HepG2 (cell line): ENCODE data around the gene GNG7. TPM values are rescaled to one million over a fixed set of nuclear protein-coding genes. Genes with fewer than 3 reads are reported as not detected.

Experiments used
- HNRNPL ChIP-seq: fragments of 200-400 bp; formaldehyde crosslinking; IDR thresholded peaks from 2 replicates; pipeline ENCODE4 v1.6.1; 2017; ENCODE audit warnings: mild to moderate bottlenecking, low read depth, low read length
- PBX3 ChIP-seq: sonication (generic); formaldehyde crosslinking; IDR thresholded peaks from 2 replicates; pipeline ENCODE4 v1.8.1; 2023; ENCODE audit warnings: missing genetic modification reagents, inconsistent platforms, borderline replicate concordance
- SNAPC4 ChIP-seq: sonication (generic); formaldehyde crosslinking; IDR thresholded peaks from 2 replicates; pipeline ENCODE4 v1.4.0; 2020; ENCODE audit warnings: mild to moderate bottlenecking, missing genetic modification reagents
- ZBTB21 ChIP-seq: sonication (generic); formaldehyde crosslinking; IDR thresholded peaks from 2 replicates; pipeline ENCODE4 v1.4.0; 2020; ENCODE audit warnings: missing genetic modification reagents
- ZMYM3 ChIP-seq: sonication (generic); formaldehyde crosslinking; IDR thresholded peaks from 2 replicates; pipeline ENCODE4 v1.5.1; 2020; ENCODE audit warnings: mild to moderate bottlenecking, missing genetic modification reagents
- ZNF12 ChIP-seq: sonication (generic); formaldehyde crosslinking; IDR thresholded peaks from 2 replicates; pipeline ENCODE4 v1.5.0; 2020; ENCODE audit warnings: missing genetic modification reagents
- ZNF564 ChIP-seq: sonication (generic); formaldehyde crosslinking; IDR thresholded peaks from 2 replicates; pipeline ENCODE4 v1.8.1; 2023; ENCODE audit warnings: mild to moderate bottlenecking, missing genetic modification reagents
- polyA plus RNA-seq, 8 experiments: library from polyadenylated mRNA; depleted of rRNA in 3 of 8; stranded (reverse) in 7 of 8; unstranded in 1 of 8; fragments of >200 nt; fragmentation: Illumina TruSeq in 4 of 8; extraction: Trizol in 4 of 8; gene quantifications; 2 replicates each; pipeline versions ENCODE4 v1.2.1 to v1.2.3, GENCODE V29; 2011 to 2016; ENCODE audit warnings: low read depth in 4 of 8, missing spikeins in 1 of 8, mixed read lengths in 1 of 8; ENCODE audit not compliant: insufficient read depth in 1 of 8
- total RNA-seq, 5 experiments: library from RNA; depleted of rRNA; stranded (reverse); fragments of >200 nt; fragmentation: Illumina TruSeq; extraction: Trizol; gene quantifications; 2 replicates each; pipeline ENCODE4 v1.2.3, GENCODE V29; 2016; ENCODE audit warnings: low read depth in 1 of 5
- TF ChIP-seq, protein P1 (sequence below): sonication (generic); formaldehyde crosslinking; IDR thresholded peaks from 2 replicates; pipeline ENCODE4 v1.4.0; 2020; ENCODE audit warnings: mild to moderate bottlenecking, missing genetic modification reagents, borderline replicate concordance
- TF ChIP-seq, protein P2 (sequence below): sonication (generic); formaldehyde crosslinking; IDR thresholded peaks from 2 replicates; pipeline ENCODE4 v1.5.1; 2020; ENCODE audit warnings: mild to moderate bottlenecking, missing genetic modification reagents, moderate library complexity

GNG7 gene
- total and polyA plus RNA-seq, 2 of the 13 experiments (the other 11 are each of a cell fraction or from before 2014, with no cell fraction given): 1.4 to 3.3 TPM

DNA sequence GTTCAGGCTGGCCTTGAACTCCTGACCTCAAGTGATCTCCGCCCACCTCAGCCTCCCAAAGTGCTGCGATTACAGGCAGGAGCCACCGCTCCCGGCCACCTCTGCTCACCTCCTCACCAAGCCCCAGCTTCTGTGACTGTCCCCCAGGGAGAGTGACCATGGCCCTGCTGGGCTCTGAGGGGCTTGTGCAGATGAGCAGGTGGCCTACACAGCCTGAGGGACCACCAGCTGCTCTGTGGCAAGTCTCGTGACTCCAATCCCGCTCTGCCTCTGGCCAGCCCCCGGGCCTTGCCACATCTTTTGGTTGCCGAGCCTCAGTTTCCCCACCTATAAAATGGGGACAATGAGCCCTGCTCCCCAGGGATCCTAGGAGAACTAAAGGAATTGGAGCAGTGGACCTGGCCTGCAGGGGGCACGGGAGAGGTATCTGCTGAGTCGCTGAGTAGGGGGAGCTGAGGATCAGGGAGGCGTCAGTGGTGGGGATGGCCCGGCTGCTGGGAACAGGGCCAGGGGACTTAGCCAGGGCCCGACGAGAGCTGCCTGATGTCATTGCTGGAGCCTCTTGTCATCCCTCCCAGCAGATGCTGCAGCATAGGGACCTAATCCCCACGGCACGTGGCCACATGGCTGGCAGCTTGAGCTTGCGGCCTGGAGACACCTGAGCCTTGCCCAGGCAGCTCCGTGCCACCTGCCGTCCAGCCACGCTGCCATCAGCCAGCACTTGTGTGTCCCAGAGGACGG lies 151.9 kb downstream of the GNG7 start (continued):
- TF ChIP-seq ZMYM3 (CRISPR knock-in tag) (peak; percentile 33; the same call in 1 of the 2 replicates), HNRNPL (peak; percentile 75), ZNF564 (CRISPR knock-in tag) (no peak), SNAPC4 (CRISPR knock-in tag) (no peak), PBX3 (CRISPR knock-in tag) (no peak), ZNF12 (no peak), ZBTB21 (CRISPR knock-in tag) (no peak)
- TF ChIP-seq, protein P1, sequence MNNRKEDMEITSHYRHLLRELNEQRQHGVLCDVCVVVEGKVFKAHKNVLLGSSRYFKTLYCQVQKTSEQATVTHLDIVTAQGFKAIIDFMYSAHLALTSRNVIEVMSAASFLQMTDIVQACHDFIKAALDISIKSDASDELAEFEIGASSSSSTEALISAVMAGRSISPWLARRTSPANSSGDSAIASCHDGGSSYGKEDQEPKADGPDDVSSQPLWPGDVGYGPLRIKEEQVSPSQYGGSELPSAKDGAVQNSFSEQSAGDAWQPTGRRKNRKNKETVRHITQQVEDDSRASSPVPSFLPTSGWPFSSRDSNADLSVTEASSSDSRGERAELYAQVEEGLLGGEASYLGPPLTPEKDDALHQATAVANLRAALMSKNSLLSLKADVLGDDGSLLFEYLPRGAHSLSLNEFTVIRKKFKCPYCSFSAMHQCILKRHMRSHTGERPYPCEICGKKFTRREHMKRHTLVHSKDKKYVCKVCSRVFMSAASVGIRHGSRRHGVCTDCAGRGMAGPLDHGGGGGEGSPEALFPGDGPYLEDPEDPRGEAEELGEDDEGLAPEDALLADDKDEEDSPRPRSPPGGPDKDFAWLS (CRISPR knock-in tag): no peak
- TF ChIP-seq, protein P2, sequence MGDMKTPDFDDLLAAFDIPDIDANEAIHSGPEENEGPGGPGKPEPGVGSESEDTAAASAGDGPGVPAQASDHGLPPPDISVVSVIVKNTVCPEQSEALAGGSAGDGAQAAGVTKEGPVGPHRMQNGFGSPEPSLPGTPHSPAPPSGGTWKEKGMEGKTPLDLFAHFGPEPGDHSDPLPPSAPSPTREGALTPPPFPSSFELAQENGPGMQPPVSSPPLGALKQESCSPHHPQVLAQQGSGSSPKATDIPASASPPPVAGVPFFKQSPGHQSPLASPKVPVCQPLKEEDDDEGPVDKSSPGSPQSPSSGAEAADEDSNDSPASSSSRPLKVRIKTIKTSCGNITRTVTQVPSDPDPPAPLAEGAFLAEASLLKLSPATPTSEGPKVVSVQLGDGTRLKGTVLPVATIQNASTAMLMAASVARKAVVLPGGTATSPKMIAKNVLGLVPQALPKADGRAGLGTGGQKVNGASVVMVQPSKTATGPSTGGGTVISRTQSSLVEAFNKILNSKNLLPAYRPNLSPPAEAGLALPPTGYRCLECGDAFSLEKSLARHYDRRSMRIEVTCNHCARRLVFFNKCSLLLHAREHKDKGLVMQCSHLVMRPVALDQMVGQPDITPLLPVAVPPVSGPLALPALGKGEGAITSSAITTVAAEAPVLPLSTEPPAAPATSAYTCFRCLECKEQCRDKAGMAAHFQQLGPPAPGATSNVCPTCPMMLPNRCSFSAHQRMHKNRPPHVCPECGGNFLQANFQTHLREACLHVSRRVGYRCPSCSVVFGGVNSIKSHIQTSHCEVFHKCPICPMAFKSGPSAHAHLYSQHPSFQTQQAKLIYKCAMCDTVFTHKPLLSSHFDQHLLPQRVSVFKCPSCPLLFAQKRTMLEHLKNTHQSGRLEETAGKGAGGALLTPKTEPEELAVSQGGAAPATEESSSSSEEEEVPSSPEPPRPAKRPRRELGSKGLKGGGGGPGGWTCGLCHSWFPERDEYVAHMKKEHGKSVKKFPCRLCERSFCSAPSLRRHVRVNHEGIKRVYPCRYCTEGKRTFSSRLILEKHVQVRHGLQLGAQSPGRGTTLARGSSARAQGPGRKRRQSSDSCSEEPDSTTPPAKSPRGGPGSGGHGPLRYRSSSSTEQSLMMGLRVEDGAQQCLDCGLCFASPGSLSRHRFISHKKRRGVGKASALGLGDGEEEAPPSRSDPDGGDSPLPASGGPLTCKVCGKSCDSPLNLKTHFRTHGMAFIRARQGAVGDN: peak; percentile 43; the same call in 1 of the 2 replicates
- TF ChIP-seq, all 625 proteins: peak for 6
